ENCODE data around the gene ELK4.

DNA sequence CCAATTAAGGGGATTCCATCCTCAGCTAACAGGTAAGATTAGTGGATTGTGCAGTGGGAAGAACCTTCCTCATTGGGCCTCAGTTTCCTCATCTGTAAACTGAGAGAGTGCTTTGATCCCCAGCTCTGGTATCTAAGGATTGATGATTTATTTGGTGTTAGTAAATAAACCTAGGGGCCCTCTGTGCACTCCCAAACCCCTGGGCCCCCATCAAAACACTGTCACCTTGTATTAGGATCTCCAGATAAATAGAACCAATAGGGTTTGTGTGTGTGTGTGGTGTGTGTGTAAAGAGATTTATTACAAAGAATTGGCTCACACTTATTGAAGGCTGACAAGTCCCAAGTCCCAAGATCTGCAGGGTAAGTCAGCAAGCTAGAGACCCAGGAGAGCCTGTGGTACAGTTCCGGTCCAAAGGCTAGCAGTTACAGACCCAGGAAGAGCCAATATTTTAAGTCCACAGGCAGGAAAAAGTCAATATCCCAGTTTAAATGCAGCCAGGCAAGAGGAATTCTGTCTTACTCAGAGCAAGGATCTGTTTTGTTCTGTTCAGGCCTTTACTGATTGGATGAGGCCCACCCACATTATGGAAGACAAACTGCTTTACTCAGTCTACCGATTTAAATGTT lies 11.0 kb upstream of the ELK4 start:
- TF ChIP-seq, protein P1, sequence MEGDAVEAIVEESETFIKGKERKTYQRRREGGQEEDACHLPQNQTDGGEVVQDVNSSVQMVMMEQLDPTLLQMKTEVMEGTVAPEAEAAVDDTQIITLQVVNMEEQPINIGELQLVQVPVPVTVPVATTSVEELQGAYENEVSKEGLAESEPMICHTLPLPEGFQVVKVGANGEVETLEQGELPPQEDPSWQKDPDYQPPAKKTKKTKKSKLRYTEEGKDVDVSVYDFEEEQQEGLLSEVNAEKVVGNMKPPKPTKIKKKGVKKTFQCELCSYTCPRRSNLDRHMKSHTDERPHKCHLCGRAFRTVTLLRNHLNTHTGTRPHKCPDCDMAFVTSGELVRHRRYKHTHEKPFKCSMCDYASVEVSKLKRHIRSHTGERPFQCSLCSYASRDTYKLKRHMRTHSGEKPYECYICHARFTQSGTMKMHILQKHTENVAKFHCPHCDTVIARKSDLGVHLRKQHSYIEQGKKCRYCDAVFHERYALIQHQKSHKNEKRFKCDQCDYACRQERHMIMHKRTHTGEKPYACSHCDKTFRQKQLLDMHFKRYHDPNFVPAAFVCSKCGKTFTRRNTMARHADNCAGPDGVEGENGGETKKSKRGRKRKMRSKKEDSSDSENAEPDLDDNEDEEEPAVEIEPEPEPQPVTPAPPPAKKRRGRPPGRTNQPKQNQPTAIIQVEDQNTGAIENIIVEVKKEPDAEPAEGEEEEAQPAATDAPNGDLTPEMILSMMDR (IDR thresholded peaks at IDR 0.05), result no peak
- TF ChIP-seq POLR2A (IDR thresholded peaks at IDR 0.05), result no peak
